GM21381 (cell line): ENCODE data around the gene EDDM13.
"Not testable (repeated sequence)": the region's sequence is repeated elsewhere in the genome, so short reads cannot be mapped to it uniquely, and the experiment has no call there.

ENCODE experiments used
- ATAC-seq: cut with Tn5 transposase; IDR thresholded peaks from one replicate; pipeline ENCODE4 v1.9.1; 2021; ENCODE audit warnings: mild to moderate bottlenecking, moderate library complexity; ENCODE audit not compliant: unreplicated experiment

Gene EDDM13

GRCh38 chr19:56319991-56320390, 47.4 kb downstream of the EDDM13 start:
- ATAC-seq: no peak

DNA sequence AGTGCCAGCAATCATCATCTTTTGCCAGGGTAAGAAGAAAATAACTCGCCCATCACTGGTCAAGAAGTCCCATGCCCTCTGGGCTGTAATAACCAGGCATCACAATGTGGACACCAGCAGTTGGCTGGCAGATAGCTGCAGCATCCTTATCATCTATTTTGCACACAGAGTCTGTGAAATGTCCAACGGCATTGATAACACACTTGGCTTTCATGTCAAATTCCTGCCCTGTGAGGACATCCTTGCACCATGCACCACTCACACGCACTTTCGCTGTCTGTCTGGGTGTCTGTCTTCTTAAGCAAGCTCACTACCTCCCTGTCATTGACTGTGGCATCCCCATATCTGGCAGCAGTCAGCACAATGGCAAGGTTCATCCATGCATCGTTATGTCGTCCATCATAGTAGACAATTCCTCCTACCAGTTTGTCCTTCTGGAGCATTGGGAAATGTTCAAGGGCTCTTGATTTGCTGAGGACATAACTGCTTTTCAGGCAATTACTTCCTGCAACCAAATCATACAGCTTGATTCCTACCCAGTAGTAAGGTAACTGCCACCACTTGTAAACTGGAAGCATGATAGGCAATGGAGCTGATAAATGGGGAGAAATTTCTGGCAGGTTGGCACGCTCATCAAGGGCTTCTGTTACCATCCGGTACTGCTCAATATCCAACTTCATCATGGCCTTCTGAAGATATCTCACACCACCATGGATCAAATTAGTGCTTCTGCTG, 48.9 kb downstream of the EDDM13 start:
- no peak for ATAC-seq

DNA sequence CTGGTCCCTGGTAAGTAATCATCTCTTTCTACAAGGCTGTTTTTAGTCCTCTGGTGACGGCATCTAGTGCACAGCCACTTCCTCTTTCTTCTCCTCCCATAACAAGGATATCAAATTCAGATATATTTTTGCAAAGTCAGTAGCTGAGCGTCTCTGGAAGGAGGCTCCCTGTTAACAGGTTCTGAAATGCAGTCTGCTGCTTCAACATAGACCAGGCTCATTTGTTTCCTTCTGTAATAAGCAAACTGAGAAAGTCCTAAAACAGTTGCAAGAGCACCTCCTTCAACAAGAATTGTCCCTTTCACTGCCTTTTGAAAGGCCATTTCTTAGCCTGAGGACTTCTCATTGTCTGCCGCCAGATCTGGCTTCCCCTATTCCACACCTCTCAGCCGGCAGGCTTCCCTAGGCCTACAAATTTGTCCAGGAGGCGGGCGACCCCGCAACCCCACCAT, 49.5 kb downstream of the EDDM13 start:
- no peak for ATAC-seq

GRCh38 chr19:56324436-56324835, 51.9 kb downstream of the EDDM13 start:
- ATAC-seq: no peak

DNA sequence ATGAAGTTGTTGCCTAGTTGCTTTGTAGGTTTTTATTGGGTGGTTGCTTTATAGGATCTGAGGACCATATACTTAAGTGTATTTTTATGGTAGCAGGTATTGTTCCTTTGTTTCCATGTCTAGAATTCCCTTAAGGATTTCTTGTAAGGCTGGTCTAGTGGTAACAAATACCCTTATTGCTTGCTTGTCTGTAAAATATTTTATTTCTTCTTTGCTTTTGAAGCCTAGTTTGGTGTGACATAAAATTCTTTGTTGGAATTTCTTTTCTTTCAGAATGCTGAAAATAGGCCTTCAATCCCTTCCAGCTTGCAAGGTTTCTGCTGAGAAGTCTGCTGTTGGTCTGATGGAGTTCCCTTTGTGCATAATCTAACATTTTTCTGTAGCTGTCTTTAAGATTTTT, 60.1 kb downstream of the EDDM13 start:
- no peak for ATAC-seq

DNA sequence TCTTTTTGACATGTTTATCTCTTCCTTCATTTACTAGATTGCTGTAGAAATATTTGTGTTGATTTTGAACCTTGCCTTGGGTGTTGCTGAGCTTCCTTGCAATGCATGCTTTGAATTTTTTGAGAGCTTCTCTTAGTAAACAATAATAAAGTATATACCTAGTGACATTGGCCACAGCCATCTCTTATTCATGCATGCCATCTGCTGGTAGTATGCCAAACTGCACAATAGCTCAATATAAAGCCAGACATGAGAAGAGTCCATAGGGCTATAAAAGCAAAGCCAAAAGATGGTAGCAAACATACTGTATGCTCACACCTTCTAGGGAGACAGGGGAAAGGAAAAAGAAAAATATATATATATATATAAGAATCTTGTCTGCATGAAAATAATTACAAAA, 61.0 kb downstream of the EDDM13 start:
- no peak for ATAC-seq

DNA sequence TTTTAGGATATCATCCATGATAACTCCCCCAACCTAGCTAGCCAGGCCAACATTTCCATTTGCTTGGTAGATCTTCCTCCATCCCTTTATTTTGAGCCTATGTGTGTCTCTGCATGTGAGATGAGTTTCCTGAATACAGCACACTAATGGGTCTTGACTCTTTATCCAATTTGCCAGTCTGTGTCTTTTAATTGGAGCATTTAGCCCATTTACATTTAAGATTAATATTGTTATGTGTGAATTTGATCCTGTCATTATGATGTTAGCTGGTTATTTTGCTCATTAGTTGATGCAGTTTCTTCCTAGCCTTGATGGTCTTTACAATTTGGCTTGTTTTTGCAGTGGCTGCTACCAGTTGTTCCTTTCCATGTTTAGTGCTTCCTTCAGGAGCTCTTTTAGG, 62.8 kb downstream of the EDDM13 start:
- not testable (repeated sequence) for ATAC-seq

DNA sequence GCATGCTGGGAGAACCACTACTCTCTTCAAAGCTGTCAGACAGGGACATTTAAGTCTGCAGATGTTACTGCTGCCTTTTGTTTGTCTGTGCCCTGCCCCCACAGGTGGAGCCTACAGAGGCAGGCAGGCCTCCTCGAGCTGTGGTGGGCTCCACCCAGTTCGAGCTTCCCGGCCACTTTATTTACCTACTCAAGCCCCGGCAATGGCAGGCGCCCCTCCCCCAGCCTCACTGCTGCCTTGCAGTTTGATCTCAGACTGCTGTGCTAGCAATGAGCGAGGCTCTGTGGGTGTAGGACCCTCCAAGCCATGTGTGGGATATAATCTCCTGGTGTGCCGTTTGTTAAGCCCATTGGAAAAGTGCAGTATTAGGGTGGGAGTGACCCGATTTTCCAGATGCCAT, 64.5 kb downstream of the EDDM13 start:
- not testable (repeated sequence) for ATAC-seq

- not testable (repeated sequence) for ATAC-seq
Observed at GRCh38 chr19:56339031-56339430, 66.5 kb downstream of the EDDM13 start.

DNA sequence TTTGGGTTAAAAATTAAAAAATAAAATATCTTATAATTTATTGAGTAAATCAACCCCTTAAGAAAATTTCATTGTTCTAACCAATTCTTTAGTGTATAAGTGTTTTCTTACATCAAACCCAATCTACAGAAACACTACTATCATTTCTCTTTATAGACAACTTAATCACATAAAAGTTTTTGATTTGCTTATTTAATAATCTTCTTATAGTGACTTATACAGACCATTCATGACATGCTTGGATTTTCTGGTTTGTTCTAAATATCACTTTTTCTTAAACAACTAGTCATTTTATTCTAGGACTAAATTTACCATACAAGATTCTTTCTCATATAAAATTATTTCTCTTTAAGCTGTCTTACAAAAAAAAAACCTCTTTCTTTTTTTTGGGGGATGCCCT, 69.4 kb downstream of the EDDM13 start:
- no peak for ATAC-seq

DNA sequence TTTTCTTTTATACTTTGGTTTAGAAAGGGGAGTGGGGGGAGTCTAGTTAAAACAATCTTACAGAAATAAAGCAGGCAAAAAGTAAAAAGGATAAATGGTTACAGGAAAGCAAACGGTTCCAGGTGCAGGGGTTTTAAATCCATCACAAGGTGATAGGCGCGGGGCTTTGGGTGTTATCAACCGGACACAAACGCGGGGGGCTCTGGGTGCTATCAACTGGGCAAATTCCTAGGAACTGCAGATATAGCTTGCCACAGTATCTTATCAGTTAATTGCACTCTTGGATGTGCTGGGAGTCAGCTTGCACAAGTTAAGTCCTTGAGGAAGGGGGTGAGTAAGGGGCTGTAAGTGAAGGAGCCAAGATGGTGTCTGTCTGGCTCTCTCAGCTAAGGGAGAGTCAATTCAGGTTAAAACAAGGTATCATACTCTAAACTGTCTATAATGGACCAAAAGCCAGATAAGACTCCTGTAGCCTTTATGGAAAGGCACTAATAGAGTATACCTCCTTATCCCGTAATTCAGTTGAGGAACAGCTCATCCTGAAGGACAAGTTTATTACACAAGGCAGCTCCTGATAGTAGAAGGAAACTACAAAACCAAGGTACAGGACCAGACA, 74.7 kb downstream of the EDDM13 start:
- ATAC-seq: no peak

DNA sequence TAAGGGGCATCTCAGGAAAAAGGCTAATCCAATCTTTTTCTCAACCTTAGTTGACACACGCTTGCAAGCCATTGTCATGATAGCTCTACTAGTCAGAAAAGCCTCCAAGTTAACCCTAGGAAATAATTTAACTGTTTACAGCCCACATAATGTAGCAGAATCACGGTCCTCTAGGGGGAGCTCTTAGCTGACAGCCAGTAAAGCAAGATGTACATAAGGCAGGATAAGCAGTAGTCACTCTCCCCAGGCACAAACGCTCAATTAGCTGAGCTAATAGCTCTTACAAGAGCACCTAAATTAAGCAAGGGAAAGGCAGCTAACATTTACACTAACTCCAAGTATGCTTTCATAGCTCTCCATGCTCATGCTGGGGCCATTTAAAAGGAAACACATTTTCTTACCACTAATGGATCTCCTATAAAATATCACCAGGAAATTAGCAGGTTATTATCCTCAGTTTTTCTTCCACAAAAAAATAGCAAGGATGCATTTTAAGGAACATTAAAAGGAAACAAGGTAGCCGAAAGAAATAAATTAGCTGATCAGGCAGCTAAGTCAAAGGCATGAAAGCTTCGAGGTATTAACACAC, 75.8 kb downstream of the EDDM13 start:
- ATAC-seq: no peak

GRCh38 chr19:56350416-56351045, 78.0 kb downstream of the EDDM13 start:
- no peak for ATAC-seq

- no peak for ATAC-seq
Observed at GRCh38 chr19:56351208-56351607, 78.7 kb downstream of the EDDM13 start.

DNA sequence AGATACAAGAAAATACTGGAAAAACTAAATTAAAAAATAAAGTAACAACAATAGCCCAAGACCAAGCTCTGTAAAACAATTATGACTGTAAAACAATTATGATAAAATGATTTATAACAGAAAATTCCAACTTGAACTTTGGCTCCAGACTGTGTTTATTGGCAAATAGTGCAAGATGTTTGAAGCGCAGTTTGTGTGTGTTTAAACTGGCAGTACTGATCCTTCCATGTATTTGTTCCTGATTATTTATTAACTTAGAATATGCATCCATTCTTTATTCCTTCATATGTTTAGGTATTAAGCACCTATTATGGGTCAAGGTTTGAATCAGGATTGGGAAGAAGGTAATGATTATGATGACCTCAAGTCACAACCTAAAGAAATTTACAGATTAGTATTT, 83.0 kb downstream of the EDDM13 start:
- ATAC-seq: no peak

DNA sequence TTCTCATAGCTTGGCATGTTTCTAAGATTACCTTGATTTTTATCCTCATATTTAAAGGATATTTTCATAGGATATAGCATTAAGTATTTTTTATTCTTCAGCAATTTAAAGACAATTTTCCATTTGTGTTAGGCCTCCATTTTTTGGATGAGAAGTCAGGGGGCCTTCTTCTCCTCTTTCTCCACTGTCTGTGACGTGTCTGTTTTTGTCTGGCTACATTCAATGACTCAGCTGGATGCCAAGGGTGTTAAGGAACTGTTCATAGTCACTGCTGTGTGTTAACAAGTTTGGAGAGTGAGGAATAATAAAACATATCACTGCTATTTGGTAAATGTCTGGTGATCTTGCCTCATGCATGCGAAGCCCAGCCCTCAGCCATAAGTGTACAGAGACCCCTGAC, 84.4 kb downstream of the EDDM13 start:
- no peak for ATAC-seq
